ENCODE data around the gene EGFL6.
"Not testable (repeated sequence)": the region's sequence is repeated elsewhere in the genome, so short reads cannot be mapped to it uniquely, and the experiment has no call there.

GRCh38 chrX:13679700-13680099, 110.3 kb downstream of the EGFL6 start:
- TF ChIP-seq YY1 (IDR thresholded peaks at IDR 0.05; ENCODE audit: low read depth); TAF1 (IDR thresholded peaks at IDR 0.05; ENCODE audit: borderline replicate concordance, low read depth, low read length); RXRA (IDR thresholded peaks at IDR 0.05; ENCODE audit: borderline replicate concordance, low read depth); NFIC (IDR thresholded peaks at IDR 0.05; ENCODE audit: borderline replicate concordance); POLR2AphosphoS5 (IDR thresholded peaks at IDR 0.05; ENCODE audit: low read depth, low read length); CTCF (IDR thresholded peaks at IDR 0.05): not testable (repeated sequence)

Measured in SK-N-SH (cell line).